Glomerular visceral epithelial cell (primary cell): ENCODE measurements around the gene XRCC6.
A peak's percentile ranks its signal among the peaks of the same experiment; 100 is the strongest.
"Not testable (repeated sequence)": the region's sequence is repeated elsewhere in the genome, so short reads cannot be mapped to it uniquely, and the experiment has no call there.

Source experiments
- DNase-seq: peaks from one replicate; pipeline ENCODE4 v3.0.0-alpha.2; 2016; ENCODE audit errors: extremely low spot score

Gene XRCC6

DNA sequence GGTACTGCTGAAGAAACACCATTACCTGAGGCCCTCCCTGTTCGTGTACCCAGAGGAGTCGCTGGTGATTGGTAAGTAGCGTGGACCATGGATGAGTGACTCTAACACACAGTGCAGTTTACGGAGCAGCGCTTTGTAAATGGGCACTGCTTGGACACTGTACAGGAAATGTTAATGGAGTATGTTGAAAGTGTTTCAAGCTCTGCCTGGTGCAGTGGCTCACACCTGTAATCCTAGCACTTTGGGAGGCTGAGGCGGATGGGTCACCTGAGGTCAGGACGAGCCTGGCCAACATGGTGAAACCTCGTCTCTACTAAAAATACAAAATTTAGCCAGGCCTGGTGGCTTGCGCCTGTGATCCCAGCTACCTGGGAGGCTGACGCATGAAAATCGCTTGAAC lies 29.7 kb downstream of the XRCC6 start:
- DNase-seq: no peak

DNA sequence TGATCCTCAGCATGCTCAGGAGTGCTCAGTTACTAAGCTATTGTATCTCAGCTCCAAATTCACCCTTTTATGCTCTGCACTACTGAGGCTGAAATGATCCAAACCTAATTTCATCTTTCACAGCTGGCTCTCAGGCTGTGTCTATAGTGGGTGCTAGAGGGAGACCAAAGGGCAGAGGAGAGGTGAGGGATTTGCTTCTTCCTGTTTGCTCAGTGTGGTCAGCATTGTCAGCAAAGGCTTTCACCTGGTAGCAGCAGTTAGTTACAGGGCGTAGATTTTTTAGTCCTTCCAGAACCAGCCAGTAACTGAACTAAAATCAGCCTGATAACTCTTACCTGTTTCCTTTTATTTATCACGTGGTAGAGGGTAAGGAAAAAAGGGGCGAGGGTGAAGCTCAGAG lies 33.2 kb downstream of the XRCC6 start:
- DNase-seq: no peak

DNA sequence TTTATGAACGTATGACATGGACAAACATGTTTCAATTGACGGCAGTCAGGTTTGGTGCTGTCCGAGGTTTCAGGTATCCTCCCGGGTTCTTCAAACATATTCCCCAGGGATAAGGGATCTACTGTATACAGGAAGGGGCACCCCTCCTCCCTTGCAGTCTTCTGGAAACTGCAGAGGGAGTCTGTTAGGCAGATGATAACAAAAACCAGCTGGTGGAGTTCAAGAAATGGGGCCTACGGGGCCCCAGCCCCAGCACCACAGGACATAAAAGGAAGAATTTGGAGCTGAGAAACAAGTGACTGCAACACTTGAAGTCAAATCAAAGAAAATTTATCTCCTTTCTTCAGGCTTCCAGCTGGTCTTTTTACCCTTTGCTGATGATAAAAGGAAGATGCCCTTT lies 35.5 kb downstream of the XRCC6 start:
- no peak for DNase-seq

DNA sequence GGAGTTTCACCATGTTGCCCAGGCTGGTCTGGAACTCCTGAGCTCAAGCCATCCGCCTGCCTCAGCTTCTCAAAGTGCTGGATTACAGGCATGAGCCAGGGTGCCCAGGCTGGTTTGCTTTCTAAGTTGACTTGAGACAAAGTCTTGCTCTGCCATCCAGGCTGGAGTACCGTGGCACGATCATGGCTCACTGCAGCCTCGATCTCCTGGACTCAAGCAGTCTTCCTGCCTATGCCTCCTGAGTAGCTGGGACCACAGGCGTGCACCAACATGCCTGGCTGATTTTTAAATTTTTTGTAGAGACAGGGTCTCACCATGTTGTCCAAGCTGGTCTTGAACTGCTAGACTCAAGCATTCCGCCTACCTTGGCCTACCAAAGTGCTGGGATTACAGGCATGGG lies 36.6 kb downstream of the XRCC6 start:
- DNase-seq: no peak

DNA sequence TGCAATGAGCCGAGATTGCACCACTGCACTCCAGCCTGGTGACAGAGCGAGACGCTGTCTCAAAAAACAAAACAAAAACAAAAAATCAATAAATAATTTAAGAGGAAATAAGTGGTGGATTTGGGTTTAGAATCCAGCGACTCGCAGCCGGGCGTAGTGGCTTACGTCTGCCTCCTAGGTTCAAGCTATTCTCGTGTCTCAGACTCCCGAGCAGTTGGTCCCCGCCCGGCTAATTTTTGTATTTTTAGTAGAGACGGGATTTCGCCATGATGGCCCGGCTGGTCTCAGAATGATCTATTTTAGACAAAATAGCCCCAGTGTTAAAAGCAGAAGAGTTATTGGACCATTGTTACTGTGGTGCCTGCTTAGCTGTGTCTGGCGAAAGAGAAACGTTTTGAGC lies 37.8 kb downstream of the XRCC6 start:
- no peak for DNase-seq

DNA sequence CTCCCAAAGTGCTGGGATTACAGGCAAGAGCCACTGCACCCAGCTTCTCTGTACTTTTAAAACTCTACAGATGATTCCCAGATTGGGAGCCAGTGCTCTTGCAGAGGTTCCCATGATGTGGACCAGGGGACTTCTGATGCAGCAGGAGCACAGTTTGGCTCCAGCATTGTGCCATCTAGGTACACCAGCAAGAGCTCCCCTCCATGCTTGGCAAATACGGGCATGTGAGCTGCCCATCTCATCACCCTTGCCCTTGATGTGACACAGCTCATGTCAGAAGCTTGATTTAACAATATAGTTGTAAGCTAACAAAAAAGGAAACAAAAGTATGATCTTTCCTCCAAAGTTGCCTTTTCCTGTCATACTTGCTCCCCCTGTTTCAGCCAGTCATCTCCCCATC lies 38.8 kb downstream of the XRCC6 start:
- DNase-seq: no peak

DNA sequence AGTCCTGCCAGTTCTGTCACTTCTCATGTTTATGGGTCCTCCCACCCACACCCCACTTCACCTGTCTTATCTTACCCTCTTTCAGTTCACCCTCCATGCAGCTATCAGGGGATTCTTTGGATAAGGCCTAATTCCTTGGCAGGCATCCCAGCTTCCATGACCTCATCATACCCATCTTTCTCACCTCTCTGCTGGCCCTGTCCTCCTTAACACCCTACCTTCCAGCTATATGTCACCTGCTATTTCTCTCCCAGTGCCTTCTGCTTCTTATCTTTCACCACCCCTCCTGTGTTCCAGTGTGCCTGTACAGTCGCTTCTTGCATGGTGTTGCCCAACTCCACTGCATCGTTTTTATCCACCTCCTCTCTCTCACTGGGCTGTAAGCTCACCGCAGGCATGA lies 39.3 kb downstream of the XRCC6 start:
- DNase-seq: no peak

DNA sequence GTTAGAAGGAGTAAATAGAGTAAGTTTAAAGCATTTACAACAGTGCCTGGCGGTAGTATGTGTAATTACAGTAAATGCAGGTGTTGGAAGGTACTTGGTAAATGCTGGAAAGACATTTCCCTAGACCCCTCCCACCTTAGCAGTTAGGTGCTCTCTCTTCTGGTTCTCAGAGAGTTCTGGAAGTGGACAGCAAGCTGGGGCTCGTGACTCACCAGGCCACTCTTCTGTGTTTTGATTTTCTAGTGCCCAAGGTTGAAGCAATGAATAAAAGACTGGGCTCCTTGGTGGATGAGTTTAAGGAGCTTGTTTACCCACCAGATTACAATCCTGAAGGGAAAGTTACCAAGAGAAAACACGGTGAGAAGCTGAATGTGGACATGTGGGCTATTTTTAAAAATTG lies 40.0 kb downstream of the XRCC6 start:
- no peak for DNase-seq

DNA sequence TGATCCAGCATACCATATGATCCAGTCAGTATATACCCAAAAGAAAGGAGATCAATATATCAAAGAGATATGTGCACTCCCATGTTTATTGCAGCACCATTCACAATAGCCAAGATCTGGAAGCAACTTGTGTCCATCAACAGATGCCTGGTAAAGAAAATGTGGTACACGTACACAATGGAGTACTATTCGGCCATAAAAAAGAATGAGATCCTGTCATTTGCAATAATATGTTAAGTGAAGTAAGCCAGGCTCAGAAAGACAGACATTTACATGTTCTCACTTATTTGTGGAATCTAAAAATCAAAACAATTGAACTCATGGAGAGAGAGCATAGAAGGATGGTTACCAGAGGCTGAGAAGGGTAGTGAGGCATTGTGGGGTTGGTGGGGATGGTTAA lies 40.6 kb downstream of the XRCC6 start:
- no peak for DNase-seq

DNA sequence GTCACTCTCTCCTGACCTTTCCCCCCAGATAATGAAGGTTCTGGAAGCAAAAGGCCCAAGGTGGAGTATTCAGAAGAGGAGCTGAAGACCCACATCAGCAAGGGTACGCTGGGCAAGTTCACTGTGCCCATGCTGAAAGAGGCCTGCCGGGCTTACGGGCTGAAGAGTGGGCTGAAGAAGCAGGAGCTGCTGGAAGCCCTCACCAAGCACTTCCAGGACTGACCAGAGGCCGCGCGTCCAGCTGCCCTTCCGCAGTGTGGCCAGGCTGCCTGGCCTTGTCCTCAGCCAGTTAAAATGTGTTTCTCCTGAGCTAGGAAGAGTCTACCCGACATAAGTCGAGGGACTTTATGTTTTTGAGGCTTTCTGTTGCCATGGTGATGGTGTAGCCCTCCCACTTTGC lies 42.5 kb downstream of the XRCC6 start:
- DNase-seq: not testable (repeated sequence)

DNA sequence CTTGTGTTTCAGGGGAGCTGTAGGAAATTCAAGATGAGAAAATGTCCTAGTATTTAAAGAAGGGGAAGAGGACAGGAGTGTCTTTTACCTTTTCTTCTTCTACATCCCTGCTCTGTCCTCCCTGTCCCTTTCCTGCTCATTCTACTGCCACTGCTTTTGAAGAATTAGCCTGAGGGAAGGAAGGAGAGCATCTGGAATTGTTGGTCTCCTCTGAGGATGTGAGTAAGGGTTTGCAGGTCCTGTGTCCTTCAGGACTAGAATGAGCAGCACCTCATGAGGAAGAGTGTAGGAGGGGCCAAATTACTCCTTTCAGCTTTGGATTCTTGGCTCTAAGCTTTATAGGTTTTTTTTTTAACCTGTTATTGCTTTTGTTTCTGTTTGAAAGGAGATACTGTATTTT lies 43.4 kb downstream of the XRCC6 start:
- no peak for DNase-seq

DNA sequence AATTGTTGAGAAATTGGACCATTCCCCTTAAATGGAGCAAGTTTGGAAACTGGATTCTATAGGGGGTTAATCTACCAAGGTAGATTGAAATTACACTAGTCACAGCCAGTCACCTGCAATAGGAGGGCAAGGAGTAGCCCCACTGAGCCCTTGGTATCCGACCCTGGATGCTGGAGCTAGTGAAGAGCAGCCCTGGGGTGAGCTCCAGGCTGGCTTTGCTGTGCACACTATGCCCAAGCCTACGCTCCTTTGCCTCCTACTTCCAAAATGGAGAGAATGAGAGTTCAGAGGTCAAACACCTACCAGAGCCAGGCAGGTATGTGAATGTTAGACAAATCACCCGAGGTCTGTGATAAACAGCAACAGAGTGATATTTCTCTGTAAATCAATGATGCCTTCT lies 43.9 kb downstream of the XRCC6 start:
- no peak for DNase-seq

DNA sequence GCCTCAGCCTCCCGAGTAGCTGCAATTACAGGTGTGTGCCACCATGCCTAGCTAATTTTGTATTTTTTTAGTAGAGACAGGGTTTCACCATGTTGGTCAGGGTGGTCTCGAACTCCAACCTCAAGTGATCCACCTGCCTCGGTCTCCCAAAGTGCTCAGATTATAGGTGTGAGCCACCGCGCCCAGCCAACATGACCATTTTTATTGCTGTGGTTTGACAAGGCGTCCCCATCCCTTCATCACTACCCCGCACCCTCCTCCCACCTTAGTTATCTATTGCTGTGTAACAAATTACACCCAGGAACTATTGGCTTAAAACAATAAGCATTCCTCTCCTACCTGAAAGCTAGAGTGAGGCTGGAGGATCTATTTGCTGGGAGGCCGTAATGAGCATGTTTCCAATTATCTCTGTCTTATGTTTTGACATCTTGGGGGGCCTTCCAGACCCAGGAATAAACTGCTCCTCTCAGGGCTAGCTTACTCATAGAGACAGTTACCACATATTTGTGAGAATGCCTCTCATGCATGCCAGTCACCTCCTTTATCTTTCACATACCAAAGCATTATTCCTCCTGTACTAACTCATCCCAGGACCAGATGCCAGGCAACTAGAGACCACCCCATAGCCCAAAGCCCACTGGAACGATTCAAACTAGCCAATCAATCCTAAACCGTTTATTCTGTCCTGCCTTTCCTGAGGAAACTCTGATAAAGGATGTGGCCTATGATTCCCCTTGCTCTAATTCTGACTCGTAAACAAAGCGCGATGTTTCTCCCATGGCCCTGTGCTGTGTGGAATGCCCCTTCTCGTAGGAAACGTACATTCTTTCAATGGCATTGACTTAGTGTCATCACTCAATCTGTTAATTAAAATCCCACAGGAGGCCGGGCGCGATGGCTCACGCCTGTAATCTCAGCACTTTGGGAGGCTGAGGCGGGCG lies 48.1 kb downstream of the XRCC6 start:
- DNase-seq: peak; percentile 56

DNA sequence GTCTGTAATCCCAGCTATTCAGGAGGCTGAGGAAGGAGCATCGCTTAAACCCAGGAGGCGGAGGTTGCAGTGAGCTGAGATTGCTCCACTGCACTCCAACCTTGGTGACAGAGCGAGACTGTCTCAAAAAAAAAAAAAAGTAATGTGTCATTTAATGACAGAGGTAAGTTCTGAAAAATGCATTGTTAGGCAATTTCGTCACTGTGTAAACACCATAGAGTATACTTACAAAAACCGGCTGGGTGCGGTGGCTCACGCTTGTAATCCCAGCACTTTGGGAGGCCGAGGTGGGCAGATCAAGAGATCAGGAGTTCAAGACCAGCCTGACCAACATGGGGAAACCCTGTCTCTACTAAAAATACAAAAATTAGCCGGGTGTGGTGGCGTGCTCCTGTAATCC lies 51.0 kb downstream of the XRCC6 start:
- DNase-seq: peak; percentile 11

DNA sequence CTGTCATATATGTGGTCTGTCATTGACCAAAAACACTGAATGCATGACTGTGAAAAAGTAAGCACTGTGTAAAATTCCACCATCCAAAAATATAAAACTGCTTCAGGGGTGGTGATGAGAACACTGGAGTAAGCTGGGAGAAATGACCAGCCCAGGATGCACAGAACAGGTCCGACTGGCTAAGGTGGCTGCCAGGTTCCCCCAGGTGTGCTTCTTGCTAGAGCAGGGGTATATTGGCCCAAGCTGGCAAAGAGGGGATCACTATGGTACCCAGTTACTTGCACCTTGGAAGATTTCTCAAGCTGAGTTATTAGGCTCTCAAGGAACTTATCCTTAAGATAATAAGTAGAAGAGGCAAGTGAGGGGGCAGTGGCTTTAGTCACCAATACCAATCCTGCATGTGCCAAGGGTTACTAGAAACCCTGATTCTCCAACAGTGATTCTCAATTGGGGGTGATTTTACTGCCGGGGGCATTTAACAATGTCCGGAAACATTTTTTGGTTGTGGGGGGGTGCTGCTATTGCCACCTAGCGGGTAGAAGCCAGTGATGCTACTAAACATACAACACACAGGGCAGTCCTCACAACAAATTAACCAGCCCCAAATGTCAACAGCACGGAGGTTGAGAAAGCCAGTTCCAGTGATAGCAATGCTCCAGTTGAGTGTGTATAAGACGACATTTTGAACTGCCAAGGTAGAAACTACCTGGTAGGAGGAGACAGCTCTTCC lies 51.9 kb downstream of the XRCC6 start:
- no peak for DNase-seq

DNA sequence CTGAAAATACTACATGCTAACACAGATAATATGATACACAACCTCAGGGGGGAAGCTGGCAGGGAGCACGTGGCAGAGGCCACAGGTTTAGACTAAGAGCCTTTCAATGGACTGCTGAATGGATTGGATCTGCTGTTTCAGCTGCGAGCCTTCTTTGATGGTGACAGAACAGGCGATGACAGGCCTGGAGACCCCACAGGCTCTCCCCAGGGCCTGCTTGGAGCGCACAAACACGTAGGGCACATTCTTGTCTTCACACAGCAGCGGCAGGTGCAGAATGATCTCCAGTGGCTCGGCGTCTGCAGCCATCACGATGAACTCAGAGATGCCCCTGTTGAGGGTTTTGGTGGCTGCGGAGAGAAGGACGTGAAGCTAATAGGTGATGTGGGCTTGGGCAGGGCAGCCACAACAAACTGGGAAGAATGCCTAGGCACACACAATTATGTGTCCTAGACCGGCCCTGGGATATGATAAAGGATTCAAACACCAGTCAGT lies 53.8 kb downstream of the XRCC6 start:
- no peak for DNase-seq

DNA sequence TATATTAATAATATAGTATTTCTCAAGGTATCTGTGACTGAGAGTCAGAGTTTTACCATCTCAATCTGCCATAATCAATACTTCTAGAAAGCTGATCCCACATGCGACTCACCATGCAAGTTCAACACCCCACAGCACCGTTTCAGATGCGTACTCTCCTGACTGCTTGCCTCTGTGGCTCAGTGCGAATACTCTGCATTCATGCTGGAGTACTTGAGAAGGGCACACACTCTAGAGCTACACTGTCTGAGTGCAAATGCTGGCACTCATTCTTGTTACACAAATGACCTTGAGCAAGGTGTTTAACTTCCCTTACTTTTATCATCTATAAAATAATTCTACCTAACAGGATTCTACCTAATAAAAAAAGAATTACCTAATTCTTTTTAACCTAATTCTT lies 55.0 kb downstream of the XRCC6 start:
- DNase-seq: no peak

DNA sequence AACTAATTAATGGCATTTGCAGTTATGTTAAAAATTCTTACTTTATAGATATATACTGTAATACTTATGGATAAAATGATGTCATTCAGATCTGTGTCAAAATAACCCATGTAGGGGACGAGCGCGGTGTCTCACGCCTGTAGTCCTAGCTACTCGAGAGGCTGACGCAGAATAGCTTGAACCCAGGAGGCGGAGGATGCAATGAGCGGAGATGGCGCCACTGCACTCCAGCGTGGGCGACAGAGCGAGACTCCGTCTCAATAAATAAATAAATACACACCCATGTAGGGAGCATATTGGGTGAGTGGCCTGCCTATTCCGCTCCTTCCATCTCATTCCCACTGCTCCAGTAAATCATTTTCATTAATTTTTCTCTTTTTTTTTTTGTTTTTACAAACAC lies 60.5 kb downstream of the XRCC6 start:
- no peak for DNase-seq

DNA sequence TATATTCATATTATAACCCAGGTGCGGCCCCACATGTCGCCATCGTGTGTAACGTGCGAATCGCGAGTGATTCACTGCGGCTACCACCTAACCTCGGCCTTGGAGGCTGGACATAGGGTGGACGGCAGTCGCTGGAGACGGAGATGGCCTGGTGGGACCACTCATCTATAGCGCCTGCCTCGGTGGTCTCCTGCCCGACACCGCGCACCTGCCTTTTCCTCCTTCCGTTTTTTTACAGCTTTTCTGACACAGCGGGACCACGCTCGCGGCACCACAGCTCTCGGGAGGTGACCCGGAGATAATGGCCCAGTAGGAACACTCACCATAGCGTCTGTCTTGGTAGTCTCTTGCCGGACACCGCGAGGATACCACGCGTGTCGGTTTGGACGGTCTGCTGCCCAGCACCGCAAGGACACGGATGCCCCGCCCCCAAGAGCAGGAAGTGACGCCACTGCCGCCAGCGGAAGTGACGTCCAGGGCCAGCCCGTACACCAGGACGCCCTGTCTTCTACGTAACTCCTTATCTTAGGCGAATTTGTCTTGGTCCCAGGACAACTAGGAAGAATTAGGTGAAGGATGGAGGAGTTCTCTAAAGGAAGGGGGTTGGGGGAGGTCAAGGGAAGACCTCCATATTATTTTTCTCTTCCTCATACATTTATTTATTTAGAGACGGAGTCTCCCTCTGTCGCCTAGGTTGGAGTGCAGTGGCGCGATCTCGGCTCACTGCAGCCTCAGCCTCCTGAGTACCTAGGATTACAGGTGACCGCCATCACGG lies 61.1 kb downstream of the XRCC6 start:
- DNase-seq: peak; percentile 85

DNA sequence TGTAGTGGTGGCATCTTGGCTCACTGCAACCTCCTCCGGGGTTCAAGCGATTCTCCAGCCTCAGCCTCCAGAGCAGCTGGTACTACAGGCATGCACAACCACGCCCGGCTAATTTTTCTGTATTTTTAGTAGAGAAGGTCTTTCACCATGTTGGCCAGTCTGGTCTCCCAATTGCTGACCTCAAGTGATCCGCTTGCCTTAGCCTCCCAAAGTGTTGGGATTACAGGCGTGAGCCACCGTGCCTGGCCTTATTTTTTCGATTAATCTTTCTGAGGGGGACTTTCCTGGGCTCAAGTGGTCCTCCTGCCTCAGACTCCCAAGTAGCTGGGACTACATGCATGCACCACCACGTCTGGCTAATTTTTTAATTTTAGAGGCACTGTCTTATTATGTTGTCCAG lies 62.0 kb downstream of the XRCC6 start:
- DNase-seq: no peak

DNA sequence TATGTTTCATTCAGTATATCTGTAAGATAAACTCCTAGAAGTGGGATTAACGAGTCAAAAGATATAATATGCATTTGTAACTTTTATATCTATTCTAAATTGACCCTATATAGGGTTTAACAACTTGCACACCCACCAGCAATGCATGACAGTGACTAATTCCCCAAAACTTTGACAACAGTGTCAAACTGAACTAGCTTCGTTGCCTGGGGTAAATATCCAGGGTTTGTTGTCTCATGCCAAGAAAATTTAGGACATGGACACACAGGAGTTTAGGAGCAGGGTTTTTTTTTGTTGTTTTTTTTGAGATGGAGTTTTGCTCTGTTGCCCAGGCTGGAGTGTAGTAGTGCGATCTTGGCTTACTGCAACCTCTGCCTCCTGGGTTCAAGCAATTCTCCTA lies 62.5 kb downstream of the XRCC6 start:
- DNase-seq: no peak

DNA sequence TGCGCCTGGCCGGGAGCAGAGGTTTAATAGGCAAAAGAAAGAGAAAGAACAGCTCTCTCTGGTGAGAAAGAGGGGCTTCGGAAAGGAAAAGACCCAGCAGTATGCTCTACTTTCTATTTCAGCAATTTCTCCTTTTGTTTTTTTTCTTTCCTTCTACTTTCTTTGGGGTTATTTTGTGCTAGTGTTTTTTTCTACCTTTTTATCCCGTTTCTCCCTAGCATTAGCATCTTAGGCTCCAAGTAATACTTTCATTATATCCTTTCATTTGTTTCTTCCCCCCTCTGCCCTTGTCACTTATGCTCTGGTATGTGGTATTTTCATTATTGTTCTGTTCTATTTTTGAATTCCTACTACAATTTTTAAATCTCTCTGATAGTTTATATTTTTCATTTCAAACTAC lies 63.1 kb downstream of the XRCC6 start:
- no peak for DNase-seq
